NCI-H510A treated with DMSO at 0.1 percent for 48 hours (cell line): ENCODE data around the gene DNAJC9.

Source experiments
- DNase-seq: peaks from one replicate; lab custom pipeline; 2025; lab: John Stamatoyannopoulos, UW

The DNAJC9 gene

GRCh38 chr10:73238990-73239566 lies 8.0 kb downstream of the DNAJC9 start:
- no peak for DNase-seq

- no peak for DNase-seq
Measured at GRCh38 chr10:73234695-73235094, 12.4 kb downstream of the DNAJC9 start.

DNA sequence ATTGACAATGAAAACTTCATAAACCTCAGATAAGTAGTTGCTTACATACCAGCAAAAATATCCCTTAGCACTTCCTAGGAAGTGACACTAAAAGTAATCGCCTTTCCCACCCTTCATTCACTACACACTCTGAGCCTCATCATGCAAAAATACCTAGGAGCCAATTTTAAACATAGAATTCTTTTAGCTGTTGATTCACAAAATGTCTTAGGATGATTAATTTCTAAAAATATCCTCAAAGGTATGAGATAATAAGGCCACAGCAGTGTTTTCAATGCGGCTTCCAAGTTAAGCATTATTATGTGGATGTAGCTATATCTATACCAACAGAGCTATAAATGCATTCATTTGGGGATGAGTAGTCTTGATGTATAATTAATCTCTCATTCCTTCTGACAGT lies 13.2 kb downstream of the DNAJC9 start:
- DNase-seq: no peak

- no peak for DNase-seq
Measured at GRCh38 chr10:73232887-73233286, 14.2 kb downstream of the DNAJC9 start.

GRCh38 chr10:73229567-73229966 lies 17.5 kb downstream of the DNAJC9 start:
- no peak for DNase-seq

GRCh38 chr10:73228247-73228646 lies 18.8 kb downstream of the DNAJC9 start:
- no peak for DNase-seq

GRCh38 chr10:73226663-73227062 lies 20.4 kb downstream of the DNAJC9 start:
- DNase-seq: no peak

DNA sequence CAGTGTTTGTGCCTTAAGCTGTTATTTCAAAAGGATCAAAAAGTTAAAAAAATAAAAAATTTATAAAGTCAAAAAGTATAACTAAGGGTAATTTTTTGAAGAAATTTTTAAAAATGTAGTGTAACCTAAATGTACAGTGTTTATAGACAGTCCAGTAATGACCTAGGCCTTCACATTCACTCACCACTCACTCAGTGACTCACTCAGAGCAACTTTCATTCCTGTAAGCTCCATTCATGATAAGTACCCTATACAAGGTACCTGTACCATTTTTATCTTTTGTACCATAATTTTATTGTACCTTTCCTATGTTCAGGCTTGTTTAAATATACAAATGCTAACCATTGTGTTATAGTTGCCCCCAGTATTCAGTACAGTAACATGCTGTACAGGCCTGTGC lies 21.5 kb downstream of the DNAJC9 start:
- DNase-seq: no peak

GRCh38 chr10:73220989-73221388 lies 26.1 kb downstream of the DNAJC9 start:
- DNase-seq: no peak

GRCh38 chr10:73219384-73219783 lies 27.7 kb downstream of the DNAJC9 start:
- no peak for DNase-seq

GRCh38 chr10:73218431-73219191 lies 28.4 kb downstream of the DNAJC9 start:
- no peak for DNase-seq

- no peak for DNase-seq
Measured at GRCh38 chr10:73217628-73218027, 29.4 kb downstream of the DNAJC9 start.

- DNase-seq: no peak
Measured at GRCh38 chr10:73215749-73216148, 31.3 kb downstream of the DNAJC9 start.

DNA sequence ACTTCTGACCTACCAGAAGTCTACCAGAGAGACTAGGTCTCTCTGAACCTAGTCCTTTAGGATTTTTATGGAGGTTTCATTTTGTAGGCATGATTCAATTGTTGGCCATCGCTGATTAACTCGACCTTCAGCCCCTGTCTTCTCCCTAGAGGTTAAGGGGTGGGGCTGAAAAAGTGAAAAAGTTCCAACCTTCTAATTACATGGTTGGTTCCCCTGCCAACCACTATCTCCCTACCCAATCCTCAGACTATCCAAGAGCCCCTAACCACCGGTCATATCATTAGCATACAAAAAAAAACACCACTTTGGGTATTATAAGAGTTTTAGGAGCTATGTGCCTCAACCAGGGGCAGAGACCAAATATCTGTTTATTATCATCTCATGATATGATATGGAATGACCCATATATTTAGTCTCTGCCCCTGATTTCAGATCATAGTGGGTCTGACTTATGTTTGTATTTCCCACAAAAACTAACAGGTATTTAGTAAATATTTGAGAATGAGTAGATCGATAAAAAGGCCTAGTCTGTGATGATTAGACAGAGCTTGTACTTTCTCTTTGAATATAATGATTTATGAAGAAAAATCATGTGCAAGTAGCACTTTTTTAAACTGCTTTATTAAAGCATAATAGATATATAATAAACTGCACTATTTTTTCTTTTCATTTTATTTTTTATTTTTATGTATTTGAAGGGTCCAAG lies 35.8 kb downstream of the DNAJC9 start:
- DNase-seq: no peak

DNA sequence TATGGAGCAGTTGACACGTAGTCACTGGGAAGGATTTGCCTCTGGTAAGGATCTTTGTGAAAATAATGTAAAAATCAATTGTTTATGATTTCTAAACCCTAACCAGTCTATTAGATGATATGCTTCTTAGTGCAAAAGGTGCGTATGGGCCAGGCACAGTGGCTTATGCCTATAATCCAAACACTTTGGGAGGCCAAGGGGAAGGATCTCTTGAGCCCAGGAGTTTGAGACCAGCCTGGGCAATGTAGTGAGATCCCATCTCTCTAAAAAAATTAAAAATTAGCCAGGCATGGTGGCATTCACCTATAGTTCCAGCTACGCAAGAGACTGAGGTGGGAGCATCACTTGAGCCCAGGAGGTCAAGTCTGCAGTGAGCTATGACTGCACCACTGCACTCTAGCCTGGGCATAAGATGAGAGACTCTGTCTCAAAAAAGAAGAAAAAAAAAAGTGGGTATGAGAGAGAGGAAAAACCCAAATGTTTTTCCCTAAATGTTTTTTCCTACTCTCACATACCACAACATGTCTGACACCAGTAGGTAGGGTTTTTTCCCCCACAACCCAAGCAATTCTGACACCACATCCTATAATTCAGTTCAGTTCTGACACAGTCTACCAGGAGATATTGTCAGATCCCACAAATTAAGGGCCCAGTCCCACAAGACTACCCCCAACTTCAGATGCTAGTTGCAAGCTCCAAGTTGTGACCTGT lies 36.5 kb downstream of the DNAJC9 start:
- no peak for DNase-seq

DNA sequence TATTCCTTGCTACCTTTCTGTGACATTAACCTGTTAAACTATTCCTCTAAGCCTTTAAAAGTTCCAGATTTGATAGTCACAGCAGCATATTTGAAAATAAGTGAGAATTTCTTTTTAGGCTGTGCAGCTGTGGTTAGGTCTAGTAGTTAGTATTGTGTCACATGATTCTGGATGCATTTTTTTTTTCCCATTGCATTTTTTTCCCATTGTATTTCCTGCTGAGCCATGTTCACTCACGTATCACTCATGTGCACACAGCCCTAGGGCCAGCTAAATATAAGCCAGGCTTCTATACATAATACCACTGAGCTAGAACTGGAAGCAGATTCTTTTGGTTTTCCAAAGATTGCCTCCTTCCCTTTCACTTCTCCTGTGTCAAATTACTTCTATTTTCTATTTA lies 37.4 kb downstream of the DNAJC9 start:
- DNase-seq: no peak

DNA sequence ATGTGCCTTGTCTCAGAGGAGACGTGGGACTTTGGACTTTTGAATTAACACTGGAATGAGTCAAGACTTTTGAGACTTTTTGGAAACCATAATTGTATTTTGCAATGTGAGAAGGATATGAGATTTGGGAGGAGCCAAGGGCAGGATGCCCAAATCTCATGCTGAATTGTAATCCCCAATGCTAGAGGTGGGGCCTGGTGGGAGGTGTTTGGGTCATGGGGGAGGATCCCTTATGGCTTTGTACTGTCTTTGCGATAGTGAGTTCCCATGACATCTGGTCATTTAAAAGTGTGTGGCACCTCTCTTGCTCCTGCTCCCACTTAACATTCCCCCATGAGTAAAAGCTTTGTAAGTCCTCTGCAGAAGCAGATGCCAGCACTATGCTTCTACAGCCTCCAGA lies 39.2 kb downstream of the DNAJC9 start:
- no peak for DNase-seq

DNA sequence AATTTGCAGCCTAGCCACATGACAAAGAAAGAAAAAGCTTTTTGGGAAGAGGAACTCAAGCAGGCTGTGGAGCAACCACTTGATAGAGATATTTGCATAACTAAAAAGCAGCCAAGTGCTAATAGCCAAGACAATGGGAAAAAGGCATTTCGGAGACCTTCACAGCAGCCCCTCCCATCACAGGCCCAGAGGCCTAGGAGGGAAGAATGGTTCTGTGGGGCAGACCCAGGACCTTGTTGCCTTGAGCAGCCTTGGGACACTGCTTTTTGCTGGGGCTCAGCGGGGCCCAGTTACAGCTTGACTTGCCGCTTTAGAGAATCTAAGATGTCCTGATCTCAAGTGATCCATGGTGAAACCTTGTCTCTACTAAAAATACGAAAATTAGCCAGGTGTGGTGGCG lies 40.7 kb downstream of the DNAJC9 start:
- no peak for DNase-seq

DNA sequence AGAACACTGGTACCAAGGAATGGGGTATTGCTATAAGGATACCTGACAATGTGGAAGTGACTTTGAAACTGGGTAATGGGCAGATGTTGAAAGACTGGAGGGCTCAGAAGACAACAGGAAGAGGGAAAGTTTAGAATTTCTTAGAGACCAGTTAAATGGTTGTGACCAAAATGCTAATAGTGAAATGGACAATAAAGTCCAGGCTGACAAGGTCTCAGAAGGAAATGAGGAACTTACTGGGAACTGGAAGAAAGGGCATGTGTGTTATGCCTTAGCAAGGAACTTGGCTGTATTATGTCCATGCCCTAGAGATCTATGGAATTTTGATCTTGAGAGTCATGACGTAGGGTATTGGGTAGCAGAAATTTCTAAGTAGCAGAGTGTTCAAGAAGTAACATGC lies 41.2 kb downstream of the DNAJC9 start:
- no peak for DNase-seq

- no peak for DNase-seq
Measured at GRCh38 chr10:73205081-73205480, 42.0 kb downstream of the DNAJC9 start.
